Testis (tissue), 2 donors: ENCODE data around the gene RAPGEF4.

Experiments
- POLR2A ChIP-seq: fragments of 450-650 bp; IDR thresholded peaks from one replicate; pipeline ENCODE4 v1.6.1; 2017; ENCODE audit warnings: antibody characterized with exemption, mild to moderate bottlenecking, moderate library complexity
- TF ChIP-seq, protein P1 (sequence below), 3 experiments: fragments of 450-650 bp in 2 of 3; fragments of 200-600 bp in 1 of 3; sonication (generic) in 1 of 3; IDR thresholded peaks; one replicate each; pipeline ENCODE4 v1.5.1; 2016 to 2019; ENCODE audit warnings: antibody characterized with exemption in 3 of 3, mild to moderate bottlenecking in 2 of 3, moderate library complexity in 1 of 3

DNA sequence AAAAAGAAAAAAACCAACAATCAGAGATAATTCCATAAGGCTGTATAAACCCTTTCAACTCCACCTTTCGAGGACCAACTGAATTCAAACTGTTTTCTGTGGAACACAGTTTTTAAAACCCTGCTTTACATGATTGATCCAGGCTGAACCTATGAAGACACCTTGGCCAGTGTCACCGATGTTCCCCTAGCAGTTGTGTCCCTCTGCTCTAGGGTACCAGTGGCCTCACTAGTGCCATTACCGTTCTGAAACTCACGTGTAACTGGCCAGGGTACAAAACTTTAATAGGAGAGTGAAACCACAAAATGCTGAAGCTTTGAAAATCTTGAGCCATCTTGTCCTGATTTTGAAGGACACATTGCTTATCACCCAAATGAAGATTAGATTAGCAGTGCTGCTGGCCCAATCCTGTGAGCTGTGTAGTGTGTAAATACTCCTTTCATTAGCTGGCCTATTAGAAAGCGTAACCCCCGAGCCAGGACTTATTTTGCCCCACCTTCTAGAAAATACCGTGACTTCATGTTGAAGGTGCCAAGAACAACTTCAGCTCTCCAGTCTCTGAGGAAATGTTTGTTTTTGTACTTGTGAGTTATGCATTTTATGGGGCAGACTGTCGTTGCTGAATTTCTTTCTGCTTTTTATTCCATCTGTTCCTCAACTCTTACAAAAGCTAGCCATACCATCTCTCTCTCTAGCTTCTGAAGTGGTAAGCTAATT is 192.2 kb downstream of the RAPGEF4 start:
- TF ChIP-seq, protein P1, sequence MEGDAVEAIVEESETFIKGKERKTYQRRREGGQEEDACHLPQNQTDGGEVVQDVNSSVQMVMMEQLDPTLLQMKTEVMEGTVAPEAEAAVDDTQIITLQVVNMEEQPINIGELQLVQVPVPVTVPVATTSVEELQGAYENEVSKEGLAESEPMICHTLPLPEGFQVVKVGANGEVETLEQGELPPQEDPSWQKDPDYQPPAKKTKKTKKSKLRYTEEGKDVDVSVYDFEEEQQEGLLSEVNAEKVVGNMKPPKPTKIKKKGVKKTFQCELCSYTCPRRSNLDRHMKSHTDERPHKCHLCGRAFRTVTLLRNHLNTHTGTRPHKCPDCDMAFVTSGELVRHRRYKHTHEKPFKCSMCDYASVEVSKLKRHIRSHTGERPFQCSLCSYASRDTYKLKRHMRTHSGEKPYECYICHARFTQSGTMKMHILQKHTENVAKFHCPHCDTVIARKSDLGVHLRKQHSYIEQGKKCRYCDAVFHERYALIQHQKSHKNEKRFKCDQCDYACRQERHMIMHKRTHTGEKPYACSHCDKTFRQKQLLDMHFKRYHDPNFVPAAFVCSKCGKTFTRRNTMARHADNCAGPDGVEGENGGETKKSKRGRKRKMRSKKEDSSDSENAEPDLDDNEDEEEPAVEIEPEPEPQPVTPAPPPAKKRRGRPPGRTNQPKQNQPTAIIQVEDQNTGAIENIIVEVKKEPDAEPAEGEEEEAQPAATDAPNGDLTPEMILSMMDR (IDR thresholded peaks at IDR 0.05): no peak
- TF ChIP-seq POLR2A: no peak
